ENCODE data around the gene U2SURP. TPM values are rescaled to one million over a fixed set of nuclear protein-coding genes. Genes with fewer than 3 reads are reported as not detected.

The U2SURP gene
- total and polyA plus RNA-seq, 2 donors (not counting 3 experiments of a cell fraction or from before 2014, with no cell fraction given), result 12.6 to 92.4 TPM

DNA sequence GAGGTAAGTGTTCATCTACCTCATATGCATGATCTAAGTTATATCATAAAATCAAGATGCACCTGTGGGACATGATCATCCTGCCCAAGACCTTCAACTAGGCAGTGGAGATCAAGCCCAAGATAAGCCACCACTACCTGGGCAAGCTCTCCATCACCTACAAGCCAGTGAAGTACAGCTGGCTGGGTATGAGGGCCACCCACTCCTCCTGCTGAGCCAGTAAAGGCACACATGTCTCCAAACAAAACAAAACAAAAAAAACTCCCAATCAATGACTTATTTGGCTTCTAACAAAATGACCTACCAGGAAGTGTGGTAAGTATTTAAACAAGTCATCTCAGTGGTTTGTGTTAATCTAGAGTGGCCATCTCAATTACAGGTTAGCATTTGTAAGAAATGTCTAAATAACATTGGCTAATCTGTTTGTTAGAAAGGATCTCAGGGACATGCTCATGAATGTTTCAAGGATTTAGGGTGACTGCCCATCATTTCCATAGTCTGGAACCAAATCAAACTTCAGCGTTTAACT, 41.0 kb upstream of the U2SURP start:
- TF ChIP-seq MYC (IDR thresholded peaks at IDR 0.05; ENCODE audit: low read depth, low read length), result no peak
- no peak for TF ChIP-seq GATA2 (IDR thresholded peaks at IDR 0.05; ENCODE audit: insufficient read depth, insufficient read length, low read depth, low read length)
- no peak for TF ChIP-seq POLR2AphosphoS5 (IDR thresholded peaks at IDR 0.05; ENCODE audit: insufficient read depth, low read depth, low read length)
- TF ChIP-seq FOS (IDR thresholded peaks at IDR 0.05; ENCODE audit: borderline replicate concordance, insufficient read depth, low read length), result no peak
- H3K27me3 ChIP-seq (ENCODE audit: control insufficient read depth in 2 of 2, insufficient read depth in 2 of 2, low read length in 2 of 2), result peaks cover 59 to 95% of the 10 kb centered on the region in 2 experiments
- H3K27ac ChIP-seq (ENCODE audit: insufficient read depth, low read depth, low read length), result no peak overlapping the region
- no peaks in the 10 kb centered on the region for H3K9me3 ChIP-seq (replicated peaks; ENCODE audit: control insufficient read depth, insufficient read depth, low read length)
- POLR2A ChIA-PET, result no interaction called here
- no peak overlapping the region for H3K9ac ChIP-seq (replicated peaks; ENCODE audit: extremely low read depth, insufficient read depth, low read length)
- no peaks in the 10 kb centered on the region for H3K9me1 ChIP-seq (replicated peaks; ENCODE audit: control insufficient read depth, extremely low read depth, insufficient read depth, low read length)
- no peaks in the 10 kb centered on the region for H3K36me3 ChIP-seq (ENCODE audit: control insufficient read depth in 2 of 2, extremely low read depth in 1 of 2, insufficient read depth in 2 of 2, low read length in 2 of 2)
- BruUV-seq (replicated peaks), result no TSS peak
- CTCF ChIA-PET, result interaction anchor here (1.4 kb wide), 1 partner anchor 57 kb away, joined by 3 read pairs; no protein-coding TSS in a partner anchor
- dilution Hi-C loops (cut with MboI; ENCODE audit: extremely low pct_ligation_motif_present, low sequenced_read_pairs) (no loop called here), intact Hi-C loops (cut with micrococcal nuclease) (loop anchor here (5.0 kb wide), 1 partner anchor 73 kb away; the partner anchor contains the start of gene PCOLCE2)
- H2AFZ ChIP-seq (ENCODE audit: low read depth, low read length), result no peak overlapping the region
- H3K4me2 ChIP-seq (ENCODE audit: insufficient read depth, low read length), result no peak overlapping the region
- H4K20me1 ChIP-seq (replicated peaks; ENCODE audit: control insufficient read depth, extremely low read depth, insufficient read depth, low read length), result peaks cover 2% of the 10 kb centered on the region
- FAIRE-seq (no peak), DNase-seq (ENCODE audit: low read depth, low spot score) (no peak)
- H3K4me1 ChIP-seq (ENCODE audit: control insufficient read depth, extremely low read depth, insufficient read depth, low read length), result no peaks in the 10 kb centered on the region
- no peaks in the 10 kb centered on the region for H3K79me2 ChIP-seq (ENCODE audit: control insufficient read depth, insufficient read depth, low read length)
- no peak overlapping the region for H3K4me3 ChIP-seq (replicated peaks in 1 of 3; ENCODE audit: insufficient read depth in 1 of 3, low read depth in 1 of 3, low read length in 3 of 3)

DNA sequence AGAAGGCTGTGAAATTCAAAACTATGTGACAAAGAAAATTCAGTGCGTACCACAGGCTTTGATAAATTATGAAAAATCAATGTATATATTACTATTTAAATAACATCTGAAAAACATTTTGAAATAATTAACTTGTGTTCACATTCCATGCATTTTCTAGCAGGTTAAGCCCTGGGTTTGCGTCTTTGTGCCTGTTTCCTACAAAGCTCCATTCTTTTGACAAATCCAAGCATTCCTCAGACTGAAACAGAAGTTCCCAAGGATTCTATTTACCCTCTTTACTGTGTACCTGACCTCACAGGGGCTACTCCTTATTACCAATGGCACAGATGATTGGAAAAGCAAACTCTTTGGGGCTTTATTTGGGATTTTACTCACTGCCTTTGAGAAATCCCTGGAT, 39.8 kb upstream of the U2SURP start:
- no peak for FAIRE-seq
- H3K9me1 ChIP-seq (replicated peaks; ENCODE audit: control insufficient read depth, extremely low read depth, insufficient read depth, low read length), result no peaks in the 10 kb centered on the region
- H4K20me1 ChIP-seq (replicated peaks; ENCODE audit: control insufficient read depth, extremely low read depth, insufficient read depth, low read length), result peaks cover 2% of the 10 kb centered on the region
- H3K9ac ChIP-seq (replicated peaks; ENCODE audit: extremely low read depth, insufficient read depth, low read length), result no peak overlapping the region
- no peak for TF ChIP-seq GATA2 (IDR thresholded peaks at IDR 0.05; ENCODE audit: insufficient read depth, insufficient read length, low read depth, low read length)
- TF ChIP-seq JUN (IDR thresholded peaks at IDR 0.05; ENCODE audit: borderline replicate concordance, insufficient read depth, insufficient read length, low read depth), result no peak
- TF ChIP-seq EZH2 (IDR thresholded peaks at IDR 0.05; ENCODE audit: borderline replicate concordance, low read depth, low read length, severe bottlenecking), result no peak
- TF ChIP-seq, protein P1, sequence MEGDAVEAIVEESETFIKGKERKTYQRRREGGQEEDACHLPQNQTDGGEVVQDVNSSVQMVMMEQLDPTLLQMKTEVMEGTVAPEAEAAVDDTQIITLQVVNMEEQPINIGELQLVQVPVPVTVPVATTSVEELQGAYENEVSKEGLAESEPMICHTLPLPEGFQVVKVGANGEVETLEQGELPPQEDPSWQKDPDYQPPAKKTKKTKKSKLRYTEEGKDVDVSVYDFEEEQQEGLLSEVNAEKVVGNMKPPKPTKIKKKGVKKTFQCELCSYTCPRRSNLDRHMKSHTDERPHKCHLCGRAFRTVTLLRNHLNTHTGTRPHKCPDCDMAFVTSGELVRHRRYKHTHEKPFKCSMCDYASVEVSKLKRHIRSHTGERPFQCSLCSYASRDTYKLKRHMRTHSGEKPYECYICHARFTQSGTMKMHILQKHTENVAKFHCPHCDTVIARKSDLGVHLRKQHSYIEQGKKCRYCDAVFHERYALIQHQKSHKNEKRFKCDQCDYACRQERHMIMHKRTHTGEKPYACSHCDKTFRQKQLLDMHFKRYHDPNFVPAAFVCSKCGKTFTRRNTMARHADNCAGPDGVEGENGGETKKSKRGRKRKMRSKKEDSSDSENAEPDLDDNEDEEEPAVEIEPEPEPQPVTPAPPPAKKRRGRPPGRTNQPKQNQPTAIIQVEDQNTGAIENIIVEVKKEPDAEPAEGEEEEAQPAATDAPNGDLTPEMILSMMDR (IDR thresholded peaks at IDR 0.05; ENCODE audit: extremely low read depth in 1 of 2, insufficient read depth in 1 of 2, low read depth in 1 of 2, low read length in 2 of 2), result no peak
- TF ChIP-seq, protein P2, sequence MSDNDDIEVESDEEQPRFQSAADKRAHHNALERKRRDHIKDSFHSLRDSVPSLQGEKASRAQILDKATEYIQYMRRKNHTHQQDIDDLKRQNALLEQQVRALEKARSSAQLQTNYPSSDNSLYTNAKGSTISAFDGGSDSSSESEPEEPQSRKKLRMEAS (IDR thresholded peaks at IDR 0.05; ENCODE audit: insufficient read depth, insufficient read length), result no peak
- no peak for TF ChIP-seq FOS (IDR thresholded peaks at IDR 0.05; ENCODE audit: borderline replicate concordance, insufficient read depth, low read length)
- TF ChIP-seq MYC (IDR thresholded peaks at IDR 0.05; ENCODE audit: low read depth, low read length), result no peak
- TF ChIP-seq POLR2AphosphoS5 (IDR thresholded peaks at IDR 0.05; ENCODE audit: insufficient read depth, low read depth, low read length), result no peak
- TF ChIP-seq POLR2A (IDR thresholded peaks at IDR 0.05; ENCODE audit: low read depth, low read length), result no peak
- ChIA-PET POLR2A (no interaction called here), CTCF (interaction anchor here (0.8 to 1.4 kb wide), 2 partner anchors 33 to 59 kb away, joined by 3 read pairs; no protein-coding TSS in a partner anchor)
- peaks cover 61 to 94% of the 10 kb centered on the region in 2 experiments for H3K27me3 ChIP-seq (ENCODE audit: control insufficient read depth in 2 of 2, insufficient read depth in 2 of 2, low read length in 2 of 2)
- no peak overlapping the region for H3K4me2 ChIP-seq (ENCODE audit: insufficient read depth, low read length)
- H2AFZ ChIP-seq (ENCODE audit: low read depth, low read length), result no peak overlapping the region
- no peak for DNase-seq (ENCODE audit: low read depth, low spot score)
- dilution Hi-C loops (cut with MboI; ENCODE audit: extremely low pct_ligation_motif_present, low sequenced_read_pairs) (no loop called here), intact Hi-C loops (cut with micrococcal nuclease) (loop anchor here (5.0 kb wide), 1 partner anchor 74 kb away; the partner anchor contains the start of gene PCOLCE2)
- no peak overlapping the region for H3K27ac ChIP-seq (ENCODE audit: insufficient read depth, low read depth, low read length)
- no peak overlapping the region for H3K4me3 ChIP-seq (replicated peaks in 1 of 3; ENCODE audit: insufficient read depth in 1 of 3, low read depth in 1 of 3, low read length in 3 of 3)
- H3K79me2 ChIP-seq (ENCODE audit: control insufficient read depth, insufficient read depth, low read length), result no peaks in the 10 kb centered on the region
- no peaks in the 10 kb centered on the region for H3K36me3 ChIP-seq (ENCODE audit: control insufficient read depth in 2 of 2, extremely low read depth in 1 of 2, insufficient read depth in 2 of 2, low read length in 2 of 2)
- H3K4me1 ChIP-seq (ENCODE audit: control insufficient read depth, extremely low read depth, insufficient read depth, low read length), result no peaks in the 10 kb centered on the region
- H3K9me3 ChIP-seq (replicated peaks; ENCODE audit: control insufficient read depth, insufficient read depth, low read length), result no peaks in the 10 kb centered on the region
- BruUV-seq (replicated peaks), result no TSS peak
